Activated CD8-positive, alpha-beta memory T cell treated with anti-CD3 and anti-CD28 coated beads, Interleukin-2, amount 50 U/mL, for 4 hours (primary cell): ENCODE results near the gene GUK1.
A peak's percentile ranks its signal among the peaks of the same experiment; 100 is the strongest.

ENCODE experiments used
- DNase-seq: peaks from one replicate; pipeline ENCODE4 v3.0.0-alpha.2; 2020

The GUK1 gene

DNA sequence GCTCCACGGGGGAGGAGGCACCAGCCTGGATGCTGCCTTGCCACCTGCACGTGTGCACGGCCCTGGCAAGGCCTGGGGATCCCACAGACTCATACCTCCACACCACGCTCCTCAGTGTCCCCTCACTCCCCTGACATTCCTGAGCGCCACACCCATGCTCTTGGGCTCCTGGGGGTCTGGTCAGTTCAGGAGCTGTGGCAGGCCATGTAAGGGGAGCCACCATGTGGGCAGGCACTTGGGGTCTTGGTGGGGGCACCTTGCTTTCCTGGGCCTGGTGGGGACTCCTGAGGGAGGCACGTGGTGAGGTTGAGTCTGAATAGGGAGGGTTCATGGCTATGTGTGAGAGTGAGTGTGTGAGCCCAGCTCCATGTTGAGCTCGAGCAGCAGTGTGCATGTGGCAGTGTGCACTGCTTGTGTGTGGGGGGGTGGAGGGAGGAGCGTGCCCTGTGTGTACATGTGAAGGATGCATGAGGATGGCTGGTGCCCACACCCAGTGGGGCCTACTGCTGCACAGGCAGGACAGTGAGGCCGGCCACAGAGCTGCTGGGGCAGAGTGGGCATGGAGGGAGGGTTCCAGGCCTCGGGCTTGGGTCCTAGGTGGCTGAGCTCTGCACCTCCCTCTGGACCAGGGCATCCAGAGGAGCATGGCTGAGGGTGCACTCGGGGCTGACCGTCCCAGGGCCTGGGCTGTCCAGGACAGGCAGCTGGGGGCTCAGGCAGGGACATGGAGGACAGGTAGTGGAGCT, 11.3 kb downstream of the GUK1 start:
- DNase-seq = peak; percentile 14

DNA sequence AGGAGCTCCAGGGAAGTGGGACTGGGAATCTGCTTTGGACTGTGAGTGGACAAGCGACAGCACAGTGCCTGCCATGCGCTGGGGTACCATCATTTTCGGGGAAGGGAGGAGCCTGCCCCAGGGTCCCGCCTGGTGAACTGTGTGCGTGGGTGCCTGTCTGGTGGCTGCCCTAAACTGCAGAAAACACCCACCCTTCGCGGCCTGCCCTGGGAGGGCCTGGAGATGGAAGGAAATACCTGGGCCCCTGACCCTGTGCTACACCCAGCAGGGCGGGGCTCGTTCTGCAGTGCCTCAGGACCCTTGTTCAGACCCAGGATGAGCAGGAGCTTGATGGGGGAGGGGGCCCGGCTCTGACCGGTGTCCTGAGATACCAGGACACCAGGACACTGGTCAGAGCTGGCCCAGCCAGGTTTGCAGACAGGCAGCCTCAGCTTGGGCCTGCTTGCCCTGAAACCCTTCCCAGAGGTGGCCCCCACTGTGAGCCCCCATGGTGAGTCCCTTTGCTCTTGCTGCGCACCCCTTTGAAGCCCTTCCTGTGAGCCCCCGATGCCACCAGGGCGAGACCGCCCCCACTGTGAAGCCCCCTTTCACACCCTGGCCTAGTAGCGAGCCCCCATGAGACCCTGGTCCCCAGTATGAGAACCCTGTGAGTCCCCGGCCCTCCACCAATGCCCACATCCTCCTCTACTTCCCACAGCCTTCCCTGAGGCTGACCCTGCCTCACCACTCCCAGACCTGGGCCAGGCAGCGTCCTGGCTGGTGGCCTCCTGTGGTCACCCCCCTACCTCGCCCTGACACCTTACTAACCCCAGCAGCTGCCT, 12.2 kb downstream of the GUK1 start:
- DNase-seq = peak; percentile 11

DNA sequence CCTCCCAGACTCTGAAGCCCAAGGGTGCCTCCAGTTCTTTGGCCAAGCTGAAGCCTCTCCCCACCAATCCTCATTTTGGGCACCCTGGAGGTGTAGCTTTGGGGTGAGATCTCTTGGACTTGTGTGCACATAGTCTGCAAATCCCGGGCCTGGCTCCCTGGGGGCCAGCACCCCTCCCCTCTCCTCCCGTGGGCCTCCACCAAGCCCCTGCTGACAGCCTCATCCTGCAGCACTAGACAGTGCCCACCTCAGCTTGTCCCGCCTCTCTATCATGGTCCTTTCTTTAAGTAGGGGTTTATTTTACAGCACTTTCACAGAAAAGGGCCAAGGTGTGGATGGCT, 12.8 kb downstream of the GUK1 start:
- peak; percentile 12 for DNase-seq

DNA sequence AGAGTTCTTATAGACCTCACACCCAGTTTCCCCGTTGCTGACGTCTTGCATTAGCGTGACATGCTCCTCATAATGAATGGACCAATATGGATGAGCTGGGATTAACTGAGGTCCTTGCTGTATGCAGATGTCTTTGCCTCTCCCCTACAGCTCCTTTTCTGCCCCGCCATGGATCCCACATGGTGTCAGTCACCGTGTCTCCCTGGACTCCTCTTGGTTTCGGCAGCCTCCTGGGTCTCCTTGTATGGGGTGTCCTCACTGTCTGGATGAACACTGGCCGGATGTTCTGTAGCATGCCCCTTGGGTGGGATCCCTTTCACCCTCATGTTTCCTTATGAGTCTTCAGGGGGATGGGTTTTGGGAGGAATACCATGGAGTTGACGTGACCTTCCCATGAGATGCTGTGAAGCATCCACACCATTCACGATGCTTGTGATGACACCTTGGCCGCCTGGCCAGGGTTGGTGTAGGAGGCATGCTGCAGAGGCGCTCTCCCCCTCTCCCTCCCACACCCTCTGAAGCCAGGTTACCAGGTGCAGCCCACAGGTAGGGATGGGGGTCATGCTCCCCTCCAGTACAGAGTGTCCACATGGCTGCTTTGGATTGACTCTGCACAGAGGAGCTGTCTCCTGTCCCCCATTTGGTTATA, 14.1 kb downstream of the GUK1 start:
- DNase-seq = peak; percentile 10

DNA sequence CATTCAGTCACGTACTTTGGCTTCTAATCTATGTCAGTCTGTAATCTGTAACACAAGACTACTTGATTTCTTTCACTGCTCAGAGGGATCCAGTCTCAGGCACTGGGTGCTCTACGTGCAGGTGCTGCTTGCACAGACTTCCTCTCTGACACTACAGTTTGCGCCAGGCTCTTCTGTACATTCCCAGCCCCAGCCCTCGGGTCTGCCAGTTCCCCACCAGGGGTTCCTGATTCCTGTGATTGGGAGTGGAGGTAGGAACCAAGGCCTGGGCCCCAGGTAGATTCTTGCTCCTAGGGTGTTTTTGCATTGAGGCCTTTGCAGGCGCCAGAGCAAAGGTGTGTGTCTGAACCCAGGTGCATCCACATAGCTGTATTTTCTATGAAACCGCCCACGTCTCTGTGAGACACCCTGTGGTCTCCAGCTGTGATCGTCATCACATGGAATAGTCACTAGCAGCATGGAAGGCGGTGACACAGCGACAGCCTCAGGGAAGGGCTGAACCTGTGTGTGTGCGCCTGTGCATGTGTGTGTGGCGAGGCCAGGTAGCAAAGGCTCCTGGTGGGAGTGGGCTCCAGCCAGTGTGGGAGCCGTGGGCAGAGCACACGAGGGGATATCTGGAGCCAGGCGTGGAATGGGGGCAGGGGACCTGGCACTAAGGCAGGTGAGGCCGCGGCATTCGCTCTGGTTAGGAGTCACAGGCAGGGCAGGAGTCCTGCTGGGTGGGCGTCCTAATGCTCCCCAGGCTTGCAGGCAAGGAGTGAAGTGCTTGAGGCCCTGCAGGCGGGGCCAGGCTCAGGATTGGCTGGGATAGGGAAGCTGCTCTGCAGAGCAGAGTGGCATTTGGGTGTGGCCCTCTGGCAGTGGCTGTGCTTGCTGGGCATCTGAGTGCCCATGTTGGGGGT, 14.8 kb downstream of the GUK1 start:
- DNase-seq = peak; percentile 51

DNA sequence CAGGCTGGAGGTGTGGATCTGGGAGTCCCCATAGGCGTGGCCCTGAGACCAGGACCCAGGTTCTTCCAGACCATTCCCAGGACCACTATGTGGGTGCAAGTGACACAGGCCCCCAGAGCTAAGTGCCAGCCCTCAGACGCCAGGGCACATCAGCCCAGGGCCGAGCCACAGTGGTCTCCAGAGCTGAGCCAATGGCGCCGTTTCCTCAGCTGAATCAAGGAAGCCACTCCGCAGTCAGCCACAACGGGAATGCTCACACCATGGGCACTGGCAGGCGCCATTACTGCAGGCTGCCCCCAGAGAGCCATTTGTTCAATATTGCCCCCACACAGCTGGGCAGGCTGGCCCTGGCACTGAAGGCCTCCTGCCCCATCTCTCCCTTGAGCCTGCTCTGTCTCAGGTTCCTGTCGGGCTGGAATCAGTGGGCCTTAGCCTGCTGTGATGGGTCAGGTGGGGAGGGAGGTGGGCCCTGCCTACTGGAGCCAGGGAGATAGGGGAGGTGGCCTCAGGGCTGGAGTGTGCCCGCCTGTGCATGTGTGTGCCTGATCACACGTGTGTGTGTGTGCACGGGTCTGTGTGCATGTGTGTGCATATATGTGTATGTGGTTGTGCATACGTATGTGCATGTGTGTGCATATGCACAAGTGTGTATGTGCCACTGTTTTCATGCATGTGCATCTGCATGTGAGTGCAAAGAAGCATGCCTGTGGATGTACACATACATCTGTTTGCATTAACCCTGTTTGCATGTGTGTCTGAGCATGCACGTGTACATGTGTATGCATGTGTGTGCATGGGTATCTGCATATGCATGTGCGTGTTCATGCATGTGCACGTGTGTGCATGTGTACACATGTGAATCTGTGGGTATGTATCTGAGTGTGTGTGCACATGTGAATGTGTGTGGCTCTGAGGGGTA, 15.8 kb downstream of the GUK1 start:
- DNase-seq = peak; percentile 11

DNA sequence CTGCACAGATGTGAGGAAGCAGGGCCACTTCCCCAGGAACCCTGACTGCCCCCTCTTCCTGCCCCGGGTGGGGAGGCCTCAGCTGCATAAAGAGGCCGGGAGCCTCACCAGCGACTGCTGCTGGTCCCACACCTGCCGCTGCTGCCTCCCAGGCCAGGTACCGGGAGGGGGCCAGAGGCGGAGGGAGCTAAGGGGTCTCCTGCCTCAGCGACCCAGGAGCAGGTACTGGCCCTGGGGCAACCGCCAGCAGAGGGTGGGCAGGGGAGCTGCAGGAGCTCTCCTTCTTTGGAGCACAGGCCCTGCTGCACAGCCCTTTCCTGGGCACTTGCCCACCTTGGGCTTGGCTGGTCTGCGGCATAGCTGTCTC, 16.4 kb downstream of the GUK1 start:
- peak; percentile 15 for DNase-seq

DNA sequence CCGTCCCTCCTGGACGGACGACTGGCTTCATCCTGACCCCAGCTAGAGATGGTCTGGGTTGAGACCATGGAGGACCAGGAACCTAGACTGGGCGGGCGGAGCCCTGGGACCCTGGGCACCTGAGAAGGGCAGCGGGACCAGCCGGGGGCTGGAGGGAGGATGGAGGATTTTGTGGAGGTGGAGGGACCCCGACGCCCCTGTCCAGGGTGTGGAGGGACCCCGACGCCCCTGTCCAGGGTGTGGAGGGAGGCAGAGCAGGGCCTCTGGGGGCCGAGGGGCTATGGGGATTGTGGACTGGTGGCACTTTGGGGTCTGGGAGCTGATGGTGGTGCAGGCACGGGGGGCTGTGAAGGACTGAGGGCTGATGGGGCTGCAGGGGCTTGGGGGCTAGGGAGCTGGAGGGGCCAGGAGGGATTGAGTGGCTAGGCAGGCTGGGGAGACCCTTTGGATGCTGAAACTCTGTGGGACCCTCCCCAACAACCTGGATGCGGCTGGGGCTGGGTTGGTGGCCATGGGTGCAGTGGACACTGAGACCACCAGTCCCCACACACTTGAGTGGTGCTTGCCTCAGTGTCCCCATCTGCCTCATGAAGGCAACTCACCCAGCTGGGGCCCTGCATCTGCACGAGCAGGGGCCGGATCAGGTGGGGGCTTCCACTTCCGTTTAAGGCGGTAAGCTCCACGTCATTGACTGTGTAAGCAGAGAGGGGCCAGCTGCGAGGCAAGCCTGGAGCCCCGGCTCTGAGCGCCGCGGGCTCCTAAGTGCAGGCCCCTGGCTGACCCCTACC, 17.1 kb downstream of the GUK1 start:
- DNase-seq = no peak

DNA sequence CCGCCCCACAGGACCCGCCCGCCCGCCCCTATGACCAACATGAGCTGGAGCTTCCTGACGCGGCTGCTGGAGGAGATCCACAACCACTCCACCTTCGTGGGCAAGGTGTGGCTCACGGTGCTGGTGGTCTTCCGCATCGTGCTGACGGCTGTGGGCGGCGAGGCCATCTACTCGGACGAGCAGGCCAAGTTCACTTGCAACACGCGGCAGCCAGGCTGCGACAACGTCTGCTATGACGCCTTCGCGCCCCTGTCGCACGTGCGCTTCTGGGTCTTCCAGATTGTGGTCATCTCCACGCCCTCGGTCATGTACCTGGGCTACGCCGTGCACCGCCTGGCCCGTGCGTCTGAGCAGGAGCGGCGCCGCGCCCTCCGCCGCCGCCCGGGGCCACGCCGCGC, 17.6 kb downstream of the GUK1 start:
- no peak for DNase-seq

DNA sequence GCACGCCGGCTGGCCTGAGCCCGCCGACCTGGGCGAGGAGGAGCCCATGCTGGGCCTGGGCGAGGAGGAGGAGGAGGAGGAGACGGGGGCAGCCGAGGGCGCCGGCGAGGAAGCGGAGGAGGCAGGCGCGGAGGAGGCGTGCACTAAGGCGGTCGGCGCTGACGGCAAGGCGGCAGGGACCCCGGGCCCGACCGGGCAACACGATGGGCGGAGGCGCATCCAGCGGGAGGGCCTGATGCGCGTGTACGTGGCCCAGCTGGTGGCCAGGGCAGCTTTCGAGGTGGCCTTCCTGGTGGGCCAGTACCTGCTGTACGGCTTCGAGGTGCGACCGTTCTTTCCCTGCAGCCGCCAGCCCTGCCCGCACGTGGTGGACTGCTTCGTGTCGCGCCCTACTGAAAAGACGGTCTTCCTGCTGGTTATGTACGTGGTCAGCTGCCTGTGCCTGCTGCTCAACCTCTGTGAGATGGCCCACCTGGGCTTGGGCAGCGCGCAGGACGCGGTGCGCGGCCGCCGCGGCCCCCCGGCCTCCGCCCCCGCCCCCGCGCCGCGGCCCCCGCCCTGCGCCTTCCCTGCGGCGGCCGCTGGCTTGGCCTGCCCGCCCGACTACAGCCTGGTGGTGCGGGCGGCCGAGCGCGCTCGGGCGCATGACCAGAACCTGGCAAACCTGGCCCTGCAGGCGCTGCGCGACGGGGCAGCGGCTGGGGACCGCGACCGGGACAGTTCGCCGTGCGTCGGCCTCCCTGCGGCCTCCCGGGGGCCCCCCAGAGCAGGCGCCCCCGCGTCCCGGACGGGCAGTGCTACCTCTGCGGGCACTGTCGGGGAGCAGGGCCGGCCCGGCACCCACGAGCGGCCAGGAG, 18.3 kb downstream of the GUK1 start:
- no peak for DNase-seq

DNA sequence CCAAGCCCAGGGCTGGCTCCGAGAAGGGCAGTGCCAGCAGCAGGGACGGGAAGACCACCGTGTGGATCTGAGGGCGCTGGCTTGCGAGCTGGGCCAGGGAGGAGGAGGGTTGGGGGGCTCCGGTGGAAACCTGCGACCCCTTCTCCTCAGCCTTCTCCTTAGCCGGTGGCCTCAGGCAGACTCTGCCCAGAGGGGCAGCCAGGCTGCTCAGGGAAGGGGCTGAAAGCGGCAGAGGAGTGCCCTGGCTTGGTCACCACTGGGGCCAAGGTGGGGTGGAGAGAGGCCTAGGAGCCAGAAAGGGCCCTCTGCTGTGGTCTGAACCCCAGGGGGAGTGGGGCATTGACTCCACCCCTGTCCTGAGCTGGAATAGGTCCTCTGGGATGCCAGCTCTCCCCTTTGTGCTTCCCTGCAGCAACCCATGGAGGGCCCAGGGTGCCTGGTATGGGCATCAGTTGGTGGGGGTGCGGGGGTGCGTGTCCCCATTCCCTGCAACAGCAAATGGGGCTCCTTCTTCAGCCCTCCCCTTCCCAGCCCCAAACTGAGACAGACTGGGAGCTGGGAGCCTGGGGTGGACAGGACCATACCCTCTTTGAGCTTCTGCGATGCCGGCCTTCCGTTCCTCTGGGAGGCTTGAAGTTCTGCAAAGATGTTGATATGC, 19.1 kb downstream of the GUK1 start:
- no peak for DNase-seq

DNA sequence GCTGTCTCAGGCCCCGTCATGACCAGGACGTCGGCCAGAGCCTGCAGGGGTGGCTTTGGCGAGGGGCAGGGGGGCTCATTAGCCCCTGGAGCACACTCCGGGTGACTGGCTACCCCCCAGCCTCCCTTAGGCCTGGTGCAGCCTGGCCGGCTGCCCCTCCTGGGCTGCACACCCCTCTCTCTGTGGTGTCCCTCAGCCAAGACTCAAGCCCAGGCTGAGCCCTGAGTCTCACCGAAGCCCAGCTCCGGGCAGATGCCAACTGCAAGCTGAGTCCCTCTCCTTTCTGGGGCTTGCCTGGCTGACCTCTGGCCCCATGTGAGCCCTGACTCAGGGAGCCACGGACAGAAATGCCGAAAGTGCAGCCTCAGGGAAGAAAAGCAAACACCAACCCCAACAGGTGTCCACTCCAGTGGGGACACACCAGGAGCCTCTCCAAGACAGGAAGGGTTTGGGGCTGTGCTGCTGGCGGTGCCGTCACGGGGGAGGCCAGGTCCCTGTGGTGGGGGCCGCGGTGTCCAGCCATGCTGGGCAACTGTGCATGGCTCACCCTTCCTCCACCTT, 20.2 kb downstream of the GUK1 start:
- no peak for DNase-seq

DNA sequence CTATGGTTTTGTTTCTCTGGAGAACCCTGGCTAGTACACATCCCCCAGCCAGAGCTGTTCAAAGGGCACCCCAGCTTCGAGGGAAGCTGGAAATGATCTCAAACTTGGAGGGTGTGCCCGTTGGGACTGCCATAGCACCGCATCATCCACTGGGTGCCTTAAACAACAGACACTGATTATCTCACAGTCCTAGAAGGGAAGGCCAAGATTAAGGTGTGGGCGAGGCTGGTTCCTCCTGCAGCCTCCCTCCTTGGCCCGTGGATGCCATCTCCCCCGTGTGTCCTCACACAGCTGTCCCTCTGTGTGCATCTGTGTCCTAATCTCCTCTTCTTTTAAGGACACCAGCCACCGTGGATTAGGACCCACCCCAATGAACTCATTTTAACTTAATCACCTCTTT, 21.3 kb downstream of the GUK1 start:
- no peak for DNase-seq

DNA sequence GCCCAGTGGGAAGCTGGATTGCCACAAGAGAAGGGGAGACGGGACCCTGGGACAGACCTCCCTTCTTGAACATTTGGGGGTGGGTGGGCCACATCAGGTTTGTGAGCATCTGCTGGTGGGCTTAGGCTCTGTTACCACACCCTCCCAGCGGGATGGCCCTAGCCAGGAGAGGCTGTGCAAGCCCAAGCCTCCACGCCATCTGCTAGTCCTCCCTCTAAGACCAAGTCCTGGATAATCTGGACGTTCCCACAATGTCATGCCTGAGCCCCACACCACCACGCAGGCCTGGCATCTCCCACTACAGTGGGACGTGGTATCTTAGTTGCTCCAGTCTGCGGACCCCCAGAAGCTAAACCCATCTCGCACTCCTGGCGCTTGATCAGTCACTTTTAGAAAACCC, 21.8 kb downstream of the GUK1 start:
- no peak for DNase-seq

DNA sequence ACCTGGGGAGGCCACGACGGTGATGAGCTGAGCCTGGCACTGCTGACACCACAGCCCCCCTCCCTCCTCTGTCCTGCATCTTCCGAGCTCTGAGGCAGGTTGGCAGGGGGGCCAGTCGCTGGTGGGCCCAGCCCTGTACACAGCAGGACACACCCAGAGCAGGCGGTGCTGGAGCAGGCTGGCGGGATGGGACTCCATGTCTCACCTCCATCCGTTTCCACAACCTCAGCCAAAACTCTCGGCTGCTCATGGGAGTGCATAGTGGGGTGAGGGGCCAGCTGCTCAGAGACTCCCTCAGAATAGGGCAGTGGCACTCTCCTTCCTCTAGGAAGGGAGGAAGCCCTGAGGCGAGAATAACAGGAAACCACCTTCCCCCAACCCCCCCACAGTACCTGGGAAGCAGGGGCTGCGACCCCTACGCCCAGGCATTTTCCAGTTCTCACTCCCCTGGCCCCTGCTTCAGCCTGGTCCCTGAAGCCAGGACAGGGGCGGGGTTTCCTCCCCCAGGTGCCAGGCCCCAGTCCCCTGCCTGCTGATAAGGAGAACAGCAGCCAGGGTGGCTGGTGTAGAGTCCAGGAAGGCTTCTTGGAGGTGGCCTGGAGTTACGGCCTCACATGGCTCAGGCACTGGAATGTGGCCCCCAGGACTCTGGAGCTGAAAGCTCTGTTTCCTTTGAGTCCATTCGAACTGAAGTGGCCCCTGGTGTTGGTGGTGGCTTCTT, 22.4 kb downstream of the GUK1 start:
- DNase-seq = no peak

DNA sequence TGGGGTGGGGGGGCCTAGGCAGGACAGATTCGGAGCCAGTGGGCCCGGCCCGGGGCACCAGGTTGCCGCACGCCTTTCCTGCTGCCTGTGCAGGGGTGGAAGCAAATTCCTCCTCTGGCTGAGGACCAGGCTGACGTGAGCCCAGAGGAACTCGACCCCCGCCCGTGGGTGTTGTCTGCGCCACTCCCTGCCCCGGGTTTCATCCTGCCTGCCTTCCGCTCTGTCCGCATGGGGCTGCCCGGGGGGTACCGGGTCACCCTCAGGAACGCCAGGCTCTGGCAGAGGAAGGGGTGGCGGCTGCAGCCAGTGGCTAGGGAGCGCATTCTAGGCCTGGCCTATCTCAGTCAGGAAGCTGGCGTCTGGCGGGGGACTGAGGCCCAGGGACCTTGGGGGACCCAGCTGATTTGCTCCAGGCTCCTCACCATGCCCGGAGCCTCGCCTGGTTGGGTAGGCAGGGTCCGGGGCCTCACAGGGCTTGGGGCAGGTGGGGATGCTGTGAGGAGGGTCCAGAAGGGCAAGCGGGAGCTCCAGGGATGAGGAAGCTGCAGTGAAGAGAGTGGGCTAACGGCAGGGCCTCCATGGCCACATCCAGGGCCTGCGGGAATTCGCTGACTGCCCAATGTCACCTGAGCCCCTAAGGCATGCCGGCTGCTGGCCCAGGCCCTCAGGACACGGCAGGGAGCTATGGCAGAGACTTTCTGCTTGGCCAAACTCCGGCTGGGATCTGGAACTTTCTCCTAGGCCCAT, 23.1 kb downstream of the GUK1 start:
- DNase-seq = no peak

DNA sequence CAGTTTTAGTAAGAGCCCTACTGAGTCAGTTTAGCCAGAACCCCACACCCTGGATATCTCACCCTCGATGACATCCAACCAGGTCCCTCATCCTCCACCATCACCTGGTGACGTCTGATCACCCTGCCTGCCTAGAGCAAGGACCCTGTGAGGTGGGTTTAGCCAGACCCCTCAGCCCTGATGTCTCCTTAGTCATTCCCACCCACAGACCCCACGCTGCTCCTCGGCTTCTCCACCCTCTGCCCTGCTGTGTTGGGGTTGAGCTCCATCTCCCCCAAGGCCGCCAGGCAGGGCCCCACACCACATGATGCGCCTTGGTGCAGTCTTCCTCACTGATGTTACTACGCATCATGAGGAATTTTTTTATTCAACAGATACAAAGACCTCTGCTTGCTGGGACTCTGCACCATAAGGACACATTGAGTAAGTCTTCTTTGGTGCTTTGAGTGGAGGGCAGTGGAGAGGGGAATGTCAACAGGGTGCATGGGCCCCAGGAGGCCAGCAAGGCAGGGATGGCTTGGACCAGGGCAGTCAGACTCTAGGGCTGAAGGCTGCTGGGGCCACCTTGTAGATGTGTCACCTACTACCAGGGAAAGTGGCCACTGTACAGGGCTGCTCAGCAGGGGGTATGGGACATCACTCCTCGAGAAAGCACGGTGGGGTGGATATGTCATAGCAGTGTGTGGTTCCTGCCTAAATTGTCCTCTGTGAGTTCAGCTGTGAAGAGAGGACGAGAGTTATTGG, 23.9 kb downstream of the GUK1 start:
- DNase-seq = no peak
